PC-3 (cell line): ENCODE data around the gene TAF6. TPM values are rescaled to one million over a fixed set of nuclear protein-coding genes. Genes with fewer than 3 reads are reported as not detected.

Experiments
- ATAC-seq: fragments of 200-7000 bp; cut with Tn5 transposase; 2 replicates; pipeline ENCODE4 v1.9.1; 2020; ENCODE audit warnings: mild to moderate bottlenecking, moderate library complexity
- BruUV-seq: library from RNA; stranded (reverse); fragments of 400-500 nt; replicated peaks from 2 replicates; lab custom pipeline; 2021; lab: Mats Ljungman, UMichigan
- CTCF ChIA-PET: fragments of 300-600 bp; sonication (Branson Sonifier 250); formaldehyde crosslinking; loops from one replicate; lab custom pipeline; 2022; ENCODE audit warnings: antibody characterized with exemption; lab: Charles Lee
- POLR2A ChIA-PET: fragments of 300-600 bp; sonication (Branson Sonifier 250); formaldehyde crosslinking; loops from one replicate; lab custom pipeline; 2022; ENCODE audit warnings: antibody characterized with exemption; ENCODE audit not compliant: unreplicated experiment; lab: Charles Lee
- DNase-seq: peaks from one replicate; pipeline ENCODE4 v3.0.0-alpha.2; 2015
- H2AFZ ChIP-seq: fragments of 300-600 bp; sonication (generic); 2 replicates; pipeline ENCODE4 v1.6.0; 2016; ENCODE audit warnings: antibody characterized with exemption, low read length
- H3F3A ChIP-seq: fragments of 300-600 bp; sonication (generic); one replicate; pipeline ENCODE4 v1.6.0; 2017; ENCODE audit warnings: antibody characterized with exemption, low read length, control low read depth, mild to moderate bottlenecking; ENCODE audit not compliant: unreplicated experiment
- H3K27ac ChIP-seq: fragments of 300-600 bp; sonication (generic); 2 replicates; pipeline ENCODE4 v1.5.1; 2016; ENCODE audit warnings: mild to moderate bottlenecking, low read length
- H3K27me3 ChIP-seq: fragments of 300-600 bp; sonication (generic); 2 replicates; pipeline ENCODE4 v1.6.1; 2016; ENCODE audit warnings: low read length, mixed read lengths
- H3K36me3 ChIP-seq: fragments of 300-600 bp; sonication (generic); 2 replicates; pipeline ENCODE4 v1.6.1; 2016; ENCODE audit warnings: low read depth, mixed run types, low read length, mixed read lengths
- H3K4me1 ChIP-seq: fragments of 300-600 bp; sonication (generic); 2 replicates; pipeline ENCODE4 v1.5.1; 2016; ENCODE audit warnings: low read length; ENCODE audit not compliant: insufficient read depth
- H3K4me2 ChIP-seq: fragments of 300-600 bp; sonication (generic); 2 replicates; pipeline ENCODE4 v1.6.0; 2016; ENCODE audit warnings: low read length
- H3K4me3 ChIP-seq: fragments of 300-600 bp; sonication (generic); 2 replicates; pipeline ENCODE4 v1.5.1; 2016; ENCODE audit warnings: mild to moderate bottlenecking, low read length, mixed read lengths
- H3K79me2 ChIP-seq: fragments of 300-600 bp; sonication (generic); 2 replicates; pipeline ENCODE4 v1.6.1; 2017; ENCODE audit warnings: low read length, mixed read lengths
- H3K9ac ChIP-seq: fragments of 300-600 bp; sonication (generic); 2 replicates; pipeline ENCODE4 v1.6.0; 2016; ENCODE audit warnings: mild to moderate bottlenecking, low read length
- H3K9me2 ChIP-seq: fragments of 300-600 bp; sonication (generic); replicated peaks from 2 replicates; pipeline ENCODE4 v1.6.1; 2016; ENCODE audit warnings: mixed run types, low read length, mixed read lengths
- H3K9me3 ChIP-seq: fragments of 300-600 bp; sonication (generic); 2 replicates; pipeline ENCODE4 v1.6.1; 2016; ENCODE audit warnings: low read length, mixed read lengths
- H4K20me1 ChIP-seq: fragments of 300-600 bp; sonication (generic); 2 replicates; pipeline ENCODE4 v1.6.1; 2016; ENCODE audit warnings: low read length, mixed read lengths
- CTCF ChIP-seq: fragments of 300-600 bp; sonication (generic); conservative IDR thresholded peaks from 2 replicates; pipeline ENCODE4 v1.5.1; 2017; ENCODE audit warnings: antibody characterized with exemption, low read depth, mild to moderate bottlenecking, low read length
- EZH2 ChIP-seq: fragments of 300-600 bp; sonication (generic); IDR thresholded peaks from one replicate; pipeline ENCODE4 v1.6.1; 2017; ENCODE audit warnings: antibody characterized with exemption, mild to moderate bottlenecking, low read length; ENCODE audit not compliant: unreplicated experiment
- EZH2phosphoT487 ChIP-seq: fragments of 300-600 bp; sonication (generic); IDR thresholded peaks from 2 replicates; pipeline ENCODE4 v1.6.1; 2018; ENCODE audit warnings: mild to moderate bottlenecking, antibody characterized with exemption, low read length, borderline replicate concordance
- intact Hi-C: fragments of 100-400 bp; cut with micrococcal nuclease; formaldehyde crosslinking; loops from 2 replicates; pipeline ENCODE4 v1.9.0; 2023
- total RNA-seq: library from RNA; depleted of rRNA; stranded (reverse); fragments of >200 nt; gene quantifications from 2 replicates; pipeline ENCODE4 v1.2.3, GENCODE V29; 2014

Gene TAF6
- total RNA-seq, 1 experiment from 2014 or later: 58.6 TPM

- ATAC-seq (no peak), DNase-seq (no peak)
- H3K9me2 ChIP-seq: no peaks in the 10 kb centered on the region
- H3K9ac ChIP-seq: no peak overlapping the region
- CTCF ChIA-PET: no interaction called here
- no peaks in the 10 kb centered on the region for H4K20me1 ChIP-seq
- H3K4me2 ChIP-seq: no peak overlapping the region
- H2AFZ ChIP-seq: no peak overlapping the region
- intact Hi-C loops: no loop called here
- no TSS peak for BruUV-seq
- H3K27me3 ChIP-seq: no peaks in the 10 kb centered on the region
- H3K4me3 ChIP-seq: no peak overlapping the region; the same call in 1 of the 2 replicates
- no peaks in the 10 kb centered on the region for H3K4me1 ChIP-seq
- TF ChIP-seq EZH2phosphoT487 (no peak), CTCF (no peak), EZH2 (no peak)
- H3K79me2 ChIP-seq: no peaks in the 10 kb centered on the region
- H3K9me3 ChIP-seq: peaks cover 18% of the 10 kb centered on the region
- peaks cover 64% of the 10 kb centered on the region for H3K36me3 ChIP-seq
- no peaks in the 10 kb centered on the region for H3F3A ChIP-seq
- no peak overlapping the region for H3K27ac ChIP-seq
- POLR2A ChIA-PET: interaction anchor here (0.6 to 0.7 kb wide), 2 partner anchors 15 to 25 kb away, joined by 3 to 4 read pairs; no protein-coding TSS in a partner anchor
Measured at GRCh38 chr7:100071018-100071723, 48.0 kb downstream of the TAF6 start.

DNA sequence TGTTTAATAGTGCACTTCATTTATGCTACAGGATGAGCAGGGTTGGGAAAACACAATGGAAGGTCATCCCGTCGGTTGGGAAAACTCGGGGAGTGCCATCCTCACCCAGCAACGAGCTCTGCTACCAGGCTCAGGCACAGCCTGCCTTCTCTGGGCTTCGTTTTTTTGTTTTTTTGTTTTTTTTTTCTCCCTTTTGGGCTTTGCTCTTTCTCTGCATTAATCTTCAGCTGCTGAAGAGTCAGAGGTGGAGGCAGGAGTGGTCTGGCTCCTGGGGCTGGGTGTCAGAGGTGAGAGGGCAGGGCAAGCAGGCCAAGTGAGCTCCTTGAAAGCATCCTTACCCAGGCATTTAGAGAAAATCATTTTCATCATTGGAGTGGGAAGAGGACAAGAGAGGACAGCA is 49.2 kb downstream of the TAF6 start:
- H3K27me3 ChIP-seq: no peaks in the 10 kb centered on the region
- DNase-seq (no peak), ATAC-seq (no peak)
- no peaks in the 10 kb centered on the region for H3K9me2 ChIP-seq
- no peak overlapping the region for H3K9ac ChIP-seq
- CTCF ChIA-PET: no interaction called here
- no peak for TF ChIP-seq CTCF
- no peak for TF ChIP-seq EZH2
- no peak for TF ChIP-seq EZH2phosphoT487
- no peaks in the 10 kb centered on the region for H3F3A ChIP-seq
- intact Hi-C loops: no loop called here
- no peaks in the 10 kb centered on the region for H3K79me2 ChIP-seq
- H3K27ac ChIP-seq: no peak overlapping the region
- no peak overlapping the region for H3K4me2 ChIP-seq
- POLR2A ChIA-PET: no interaction called here
- no peaks in the 10 kb centered on the region for H3K4me1 ChIP-seq
- H4K20me1 ChIP-seq: no peaks in the 10 kb centered on the region
- no TSS peak for BruUV-seq
- H3K9me3 ChIP-seq: peaks cover 18% of the 10 kb centered on the region
- no peak overlapping the region for H2AFZ ChIP-seq
- peaks cover 52% of the 10 kb centered on the region for H3K36me3 ChIP-seq
- no peak overlapping the region for H3K4me3 ChIP-seq

DNA sequence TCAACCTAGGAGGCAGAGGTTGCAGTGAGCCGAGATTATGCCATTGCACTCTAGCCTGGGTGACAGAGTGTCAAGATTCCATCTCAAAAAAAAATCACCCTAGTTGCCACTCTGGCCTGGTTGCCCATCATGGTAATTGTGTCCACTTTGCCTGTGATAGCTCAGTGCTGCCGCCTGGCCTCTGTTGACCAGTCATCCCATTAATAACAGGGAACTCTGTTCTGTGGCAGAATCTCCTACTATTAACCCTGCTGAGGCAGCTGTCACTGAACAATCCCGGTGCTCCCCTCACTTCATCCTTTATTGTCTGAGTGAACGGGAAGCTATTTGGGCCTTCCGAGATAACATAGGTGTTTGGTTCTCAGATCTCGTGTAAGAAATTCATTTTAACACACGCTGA is 52.2 kb downstream of the TAF6 start:
- Histone ChIP-seq H3K4me3 (no peak overlapping the region), H3K9me3 (peaks cover 12% of the 10 kb centered on the region), H3K4me2 (no peak overlapping the region), H3K27me3 (no peaks in the 10 kb centered on the region), H3K36me3 (peaks cover 23% of the 10 kb centered on the region), H3K79me2 (no peaks in the 10 kb centered on the region), H3K27ac (no peak overlapping the region), H3K9ac (no peak overlapping the region), H3K4me1 (no peaks in the 10 kb centered on the region), H4K20me1 (no peaks in the 10 kb centered on the region), H3K9me2 (no peaks in the 10 kb centered on the region), H2AFZ (no peak overlapping the region), H3F3A (no peaks in the 10 kb centered on the region)
- TSS peak; percentile 3 for BruUV-seq
- POLR2A ChIA-PET: no interaction called here
- intact Hi-C loops: no loop called here
- CTCF ChIA-PET: no interaction called here
- DNase-seq: no peak
- peak; percentile 45 for ATAC-seq
- no peak for TF ChIP-seq CTCF
